Activated T-helper 17 cell treated with anti-CD3 and anti-CD28 coated beads, Interleukin-2, amount 50 U/mL, for 72 hours (primary cell): ENCODE data around the gene SLC22A17. TPM values are rescaled to one million over a fixed set of nuclear protein-coding genes. Genes with fewer than 3 reads are reported as not detected.
A peak's percentile ranks its signal among the peaks of the same experiment; 100 is the strongest.

Experiments used
- ATAC-seq: fragments of 150-1000 bp; cut with Tn5 transposase; replicated peaks from 2 replicates; pipeline ENCODE4 v1.10.0; 2021; ENCODE audit warnings: mild to moderate bottlenecking, moderate library complexity
- H3K27ac Mint-ChIP-seq: one replicate; pipeline ENCODE4 v1.8.0; 2022; ENCODE audit warnings: mixed read lengths
- H3K27me3 Mint-ChIP-seq: one replicate; pipeline ENCODE4 v1.8.0; 2022; ENCODE audit warnings: mixed read lengths
- H3K36me3 Mint-ChIP-seq: one replicate; pipeline ENCODE4 v1.8.0; 2022; ENCODE audit warnings: low read depth, mild to moderate bottlenecking, mixed read lengths
- H3K4me1 Mint-ChIP-seq: one replicate; pipeline ENCODE4 v1.8.0; 2022; ENCODE audit warnings: mixed read lengths
- H3K4me3 Mint-ChIP-seq: one replicate; pipeline ENCODE4 v1.8.0; 2022; ENCODE audit warnings: mild to moderate bottlenecking, mixed read lengths
- H3K9me3 Mint-ChIP-seq: one replicate; pipeline ENCODE4 v1.8.0; 2022; ENCODE audit warnings: mixed read lengths
- total RNA-seq, 2 donors: library from RNA; stranded (reverse); gene quantifications; one replicate each; pipeline ENCODE4 v1.2.3, GENCODE V29; 2022

Gene SLC22A17
- total RNA-seq, 2 donors from 2014 or later: 2.2 to 3.0 TPM

DNA sequence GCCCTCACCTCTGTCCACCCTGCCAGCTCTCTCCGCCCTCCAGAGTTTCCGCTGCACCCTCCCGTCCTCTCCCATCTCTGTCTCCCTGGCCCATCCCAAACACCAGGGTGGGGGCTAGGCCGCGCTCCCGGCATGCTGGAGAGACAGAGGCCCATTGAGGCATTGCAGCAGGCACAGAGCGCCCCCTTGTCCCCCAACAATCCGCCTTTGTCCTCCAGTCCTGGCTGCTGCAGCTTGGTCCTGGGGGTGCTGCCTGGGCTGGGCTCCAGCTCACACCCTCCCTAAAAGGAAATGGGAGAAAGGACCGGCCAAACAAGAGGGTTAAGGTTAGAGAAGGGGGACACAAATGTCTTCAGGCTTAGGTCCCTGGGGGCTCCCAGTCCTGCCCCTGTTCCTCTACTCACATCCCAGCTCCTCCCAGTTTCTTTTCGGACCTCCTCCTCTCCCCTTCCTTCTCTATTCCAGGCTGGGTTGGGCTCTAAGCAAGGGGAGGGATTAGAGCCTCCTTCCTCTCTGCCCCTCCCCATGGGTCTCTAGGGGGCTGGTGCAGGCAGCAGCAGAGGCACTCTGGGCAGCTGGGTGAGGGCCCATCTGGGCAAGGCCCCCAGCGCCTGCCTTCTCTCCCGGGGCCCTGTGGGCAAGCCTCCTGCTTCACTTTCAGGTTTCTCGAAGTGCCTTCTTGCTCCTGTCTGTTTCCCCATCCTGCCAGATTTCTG lies 24.0 kb upstream of the SLC22A17 start, which contains the start of gene CMTM5:
TSS of gene CMTM5 (plus strand) at position 565 of the 716 bp plus-strand sequence. CDS start 206 bp downstream, outside the sequence.
- Mint-ChIP-seq H3K4me1 (no peaks in the 10 kb centered on the region), H3K9me3 (no peaks in the 10 kb centered on the region), H3K27ac (no peak within 1 kb of the TSS), H3K4me3 (no peak within 1 kb of the TSS), H3K27me3 (peaks cover 8% of the 10 kb centered on the region), H3K36me3 (no peaks in the 10 kb centered on the region)
- no peak for ATAC-seq

DNA sequence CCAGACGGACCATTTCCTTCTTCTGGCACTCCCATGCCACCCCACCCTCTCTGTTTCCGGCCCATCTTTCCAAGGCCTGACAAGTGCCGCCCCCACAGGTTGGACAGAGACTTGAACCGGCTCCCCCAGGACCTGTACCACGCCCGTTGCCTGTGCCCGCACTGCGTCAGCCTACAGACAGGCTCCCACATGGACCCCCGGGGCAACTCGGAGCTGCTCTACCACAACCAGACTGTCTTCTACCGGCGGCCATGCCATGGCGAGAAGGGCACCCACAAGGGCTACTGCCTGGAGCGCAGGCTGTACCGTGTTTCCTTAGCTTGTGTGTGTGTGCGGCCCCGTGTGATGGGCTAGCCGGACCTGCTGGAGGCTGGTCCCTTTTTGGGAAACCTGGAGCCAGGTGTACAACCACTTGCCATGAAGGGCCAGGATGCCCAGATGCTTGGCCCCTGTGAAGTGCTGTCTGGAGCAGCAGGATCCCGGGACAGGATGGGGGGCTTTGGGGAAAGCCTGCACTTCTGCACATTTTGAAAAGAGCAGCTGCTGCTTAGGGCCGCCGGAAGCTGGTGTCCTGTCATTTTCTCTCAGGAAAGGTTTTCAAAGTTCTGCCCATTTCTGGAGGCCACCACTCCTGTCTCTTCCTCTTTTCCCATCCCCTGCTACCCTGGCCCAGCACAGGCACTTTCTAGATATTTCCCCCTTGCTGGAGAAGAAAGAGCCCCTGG lies 23.0 kb upstream of the SLC22A17 start:
- Mint-ChIP-seq H3K9me3 (no peaks in the 10 kb centered on the region), H3K27me3 (peaks cover 4% of the 10 kb centered on the region), H3K36me3 (no peaks in the 10 kb centered on the region), H3K4me1 (no peaks in the 10 kb centered on the region), H3K4me3 (no peak overlapping the region), H3K27ac (no peak overlapping the region)
- no peak for ATAC-seq

DNA sequence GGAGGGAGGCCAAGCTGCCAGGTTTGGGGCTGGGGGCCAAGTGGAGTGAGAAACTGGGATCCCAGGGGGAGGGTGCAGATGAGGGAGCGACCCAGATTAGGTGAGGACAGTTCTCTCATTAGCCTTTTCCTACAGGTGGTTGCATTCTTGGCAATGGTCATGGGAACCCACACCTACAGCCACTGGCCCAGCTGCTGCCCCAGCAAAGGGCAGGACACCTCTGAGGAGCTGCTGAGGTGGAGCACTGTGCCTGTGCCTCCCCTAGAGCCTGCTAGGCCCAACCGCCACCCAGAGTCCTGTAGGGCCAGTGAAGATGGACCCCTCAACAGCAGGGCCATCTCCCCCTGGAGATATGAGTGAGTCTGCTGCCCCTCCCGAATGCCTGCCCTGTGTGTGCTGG lies 20.4 kb upstream of the SLC22A17 start:
- no peak overlapping the region for H3K4me3 Mint-ChIP-seq
- no peaks in the 10 kb centered on the region for H3K9me3 Mint-ChIP-seq
- H3K4me1 Mint-ChIP-seq: no peaks in the 10 kb centered on the region
- no peaks in the 10 kb centered on the region for H3K36me3 Mint-ChIP-seq
- peaks cover 9% of the 10 kb centered on the region for H3K27me3 Mint-ChIP-seq
- ATAC-seq: no peak
- no peak overlapping the region for H3K27ac Mint-ChIP-seq

DNA sequence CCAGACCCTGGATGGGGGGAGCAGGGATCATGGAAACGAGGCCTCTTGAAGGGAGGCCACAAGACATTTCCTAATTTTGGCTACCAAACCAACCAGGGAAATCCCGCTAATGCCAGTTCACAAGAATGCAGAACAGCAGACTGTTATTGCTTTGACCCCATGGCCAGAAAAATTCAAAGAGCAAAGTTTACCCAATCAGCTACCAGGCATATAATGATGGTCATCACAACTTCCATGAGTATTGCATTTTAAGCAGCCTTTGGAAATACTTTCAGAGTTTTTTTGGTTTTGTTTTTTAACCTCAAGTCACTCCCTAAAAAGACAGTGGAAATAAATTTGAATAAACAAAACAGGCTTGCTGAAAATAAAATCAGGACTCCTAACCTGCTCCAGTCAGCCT lies 19.8 kb upstream of the SLC22A17 start, which contains the start of gene IL25:
TSS of gene IL25 (plus strand) at position 301 of the 400 bp plus-strand sequence.
- Mint-ChIP-seq H3K27ac (no peak within 1 kb of the TSS), H3K4me1 (no peaks in the 10 kb centered on the region), H3K36me3 (no peaks in the 10 kb centered on the region), H3K9me3 (no peaks in the 10 kb centered on the region), H3K4me3 (no peak within 1 kb of the TSS), H3K27me3 (peaks cover 13% of the 10 kb centered on the region)
- ATAC-seq: no peak

DNA sequence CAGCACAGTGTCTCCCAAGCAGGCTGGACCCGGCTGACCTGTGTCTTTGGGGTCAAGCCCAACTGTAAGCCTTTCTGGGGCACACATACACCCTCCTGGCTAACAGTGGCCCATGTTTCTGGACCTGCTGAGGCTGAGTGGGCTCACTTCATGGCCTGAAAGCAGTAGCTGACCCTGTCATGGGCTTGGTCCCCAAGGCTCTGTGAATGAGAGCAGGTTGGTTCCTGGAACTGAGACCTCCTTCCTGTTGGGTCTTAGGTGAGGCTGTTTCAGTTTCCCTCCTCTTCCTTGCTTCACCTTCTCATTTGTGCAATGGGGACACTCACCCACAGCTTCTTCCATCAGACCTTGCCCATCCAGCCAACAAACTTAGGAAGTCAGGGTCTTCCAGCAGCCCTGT lies 19.2 kb upstream of the SLC22A17 start:
- no peak for ATAC-seq

DNA sequence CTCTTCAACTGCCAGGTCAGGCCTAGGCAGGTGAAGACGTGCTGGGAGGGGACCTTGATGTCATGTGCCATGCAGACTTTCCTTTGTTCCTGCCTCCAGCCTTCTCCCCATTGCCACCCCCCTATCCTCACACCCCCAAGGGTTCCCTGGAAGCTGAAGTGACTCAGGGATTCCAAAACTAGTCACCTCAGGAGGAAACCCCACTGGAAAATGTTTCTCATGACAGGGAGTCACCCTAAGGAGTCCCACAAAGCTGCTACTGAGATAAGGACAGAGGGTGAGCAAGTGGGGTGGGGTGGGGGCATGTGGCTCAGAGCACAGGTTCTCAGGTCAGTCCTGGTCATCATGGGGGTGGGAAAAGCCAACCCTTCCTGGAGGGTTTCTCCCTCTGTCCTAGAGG lies 17.5 kb upstream of the SLC22A17 start:
- Mint-ChIP-seq H3K4me1 (no peaks in the 10 kb centered on the region), H3K27me3 (peaks cover 21% of the 10 kb centered on the region), H3K36me3 (no peaks in the 10 kb centered on the region), H3K4me3 (no peak overlapping the region), H3K27ac (no peak overlapping the region), H3K9me3 (no peaks in the 10 kb centered on the region)
- no peak for ATAC-seq

More for the DNA sequence above, 19.2 kb upstream of the SLC22A17 start:
- H3K4me3 Mint-ChIP-seq: no peak overlapping the region
- H3K4me1 Mint-ChIP-seq: no peaks in the 10 kb centered on the region
- H3K27me3 Mint-ChIP-seq: peaks cover 16% of the 10 kb centered on the region
- H3K36me3 Mint-ChIP-seq: no peaks in the 10 kb centered on the region
- no peak overlapping the region for H3K27ac Mint-ChIP-seq
- no peaks in the 10 kb centered on the region for H3K9me3 Mint-ChIP-seq

DNA sequence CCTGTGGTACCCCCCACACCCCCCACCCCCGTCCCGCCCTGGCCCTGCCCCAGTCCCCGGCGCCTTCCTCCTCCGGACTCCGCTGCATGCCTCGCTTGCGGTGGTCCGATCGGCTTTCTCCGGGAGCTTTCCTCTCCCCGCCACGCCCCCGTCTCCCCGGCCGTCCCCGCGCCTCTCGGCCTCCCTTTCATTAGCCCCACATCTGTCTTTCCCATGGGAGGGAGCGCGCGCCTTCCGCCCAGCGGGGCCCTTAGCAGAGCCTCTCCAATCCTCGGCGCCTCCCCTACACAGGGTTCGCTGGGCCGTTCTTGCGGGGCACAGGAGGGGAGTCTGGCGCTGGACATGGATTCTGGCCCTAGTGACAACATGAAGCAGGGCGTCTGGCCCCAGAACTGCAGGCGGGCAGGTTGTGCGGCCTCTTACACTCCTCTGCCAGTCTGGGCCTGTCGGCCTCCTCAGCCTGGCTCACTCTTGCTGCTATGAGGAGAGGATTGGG lies 13.8 kb upstream of the SLC22A17 start:
- no peak overlapping the region for H3K27ac Mint-ChIP-seq
- no peaks in the 10 kb centered on the region for H3K9me3 Mint-ChIP-seq
- no peak for ATAC-seq
- no peak overlapping the region for H3K4me3 Mint-ChIP-seq
- peaks cover 29% of the 10 kb centered on the region for H3K27me3 Mint-ChIP-seq
- no peaks in the 10 kb centered on the region for H3K36me3 Mint-ChIP-seq
- no peaks in the 10 kb centered on the region for H3K4me1 Mint-ChIP-seq

DNA sequence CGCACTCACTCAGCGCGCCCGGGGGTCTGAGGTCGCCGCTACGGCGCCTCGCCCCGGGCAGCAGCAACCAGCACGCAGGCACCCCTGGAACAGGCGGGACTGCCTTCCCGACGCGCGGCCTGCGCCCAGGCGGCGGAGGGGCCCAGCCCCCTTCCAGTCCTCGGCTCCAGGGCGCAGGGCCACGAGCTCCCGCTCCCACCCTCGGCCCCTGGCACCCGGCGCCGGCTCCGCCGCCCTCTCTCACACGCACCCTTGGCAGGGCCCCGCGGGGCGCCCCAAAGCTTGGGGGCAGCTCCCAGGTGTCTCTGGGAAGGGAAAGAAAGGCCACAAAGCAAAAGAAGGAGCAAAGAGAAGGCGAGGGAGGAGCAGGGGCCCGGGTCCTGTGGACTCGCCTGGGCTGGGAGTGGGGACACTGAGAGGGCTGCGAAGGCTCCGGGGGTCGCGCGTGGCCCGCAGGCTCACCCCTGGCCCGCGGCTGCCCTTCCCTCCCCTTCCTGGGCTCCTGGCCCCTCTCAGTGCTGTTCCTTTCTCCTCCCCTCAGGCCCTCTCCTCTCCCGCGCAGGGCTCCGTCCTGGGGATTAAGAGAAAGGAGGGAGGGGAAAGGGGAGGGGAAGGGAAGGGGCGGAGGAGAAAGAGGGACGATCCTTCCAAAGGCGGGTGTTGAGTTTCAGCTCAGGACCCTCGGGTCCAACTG lies 13.2 kb upstream of the SLC22A17 start:
- Mint-ChIP-seq H3K27me3 (peaks cover 31% of the 10 kb centered on the region), H3K4me1 (no peaks in the 10 kb centered on the region), H3K27ac (no peak overlapping the region), H3K4me3 (no peak overlapping the region), H3K36me3 (no peaks in the 10 kb centered on the region), H3K9me3 (no peaks in the 10 kb centered on the region)
- ATAC-seq: no peak

DNA sequence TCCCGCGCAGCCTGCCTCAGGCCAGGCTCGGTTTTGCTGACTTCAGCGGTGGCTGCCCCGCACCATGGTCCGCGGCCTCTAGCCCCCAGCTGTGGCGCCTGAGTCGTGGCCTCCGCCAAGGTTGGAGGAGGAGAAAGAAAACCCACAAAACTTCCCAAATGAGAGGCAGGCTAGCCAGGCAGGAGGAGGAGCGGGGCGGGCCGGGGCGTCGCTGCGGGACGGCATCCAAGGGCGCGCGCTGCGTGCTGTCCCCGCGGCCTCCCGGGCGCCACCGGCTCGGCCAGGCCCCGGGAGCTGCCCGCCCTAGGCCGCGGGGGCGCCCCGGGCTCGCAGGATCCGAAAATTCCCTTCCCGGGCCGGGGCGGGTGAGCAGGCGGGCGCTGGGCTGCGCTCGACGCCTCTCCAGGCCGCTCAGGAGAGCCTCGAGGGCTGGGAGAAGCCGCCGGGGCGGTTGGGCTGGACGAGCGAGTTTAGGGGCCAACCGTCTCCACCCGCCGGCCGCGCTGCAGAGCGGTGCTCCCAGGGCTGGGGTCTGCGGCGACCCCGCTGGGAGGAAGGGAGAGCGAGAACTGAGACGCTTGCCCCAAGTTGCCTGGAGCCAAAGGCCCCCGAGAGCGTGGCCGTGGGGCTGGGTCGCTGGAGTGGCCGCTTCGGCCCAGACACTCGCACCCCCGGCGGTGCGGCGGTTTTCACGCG lies 12.5 kb upstream of the SLC22A17 start, which contains the start of gene EFS:
TSS of gene EFS (minus strand) at position 137 of the 696 bp plus-strand sequence. CDS start 147 bp downstream, outside the sequence.
- H3K27ac Mint-ChIP-seq: no peak within 1 kb of the TSS
- H3K4me3 Mint-ChIP-seq: peak within 1 kb of the TSS; percentile 27
- no peaks in the 10 kb centered on the region for H3K4me1 Mint-ChIP-seq
- peaks cover 33% of the 10 kb centered on the region for H3K27me3 Mint-ChIP-seq
- no peaks in the 10 kb centered on the region for H3K9me3 Mint-ChIP-seq
- ATAC-seq: no peak
- no peaks in the 10 kb centered on the region for H3K36me3 Mint-ChIP-seq

DNA sequence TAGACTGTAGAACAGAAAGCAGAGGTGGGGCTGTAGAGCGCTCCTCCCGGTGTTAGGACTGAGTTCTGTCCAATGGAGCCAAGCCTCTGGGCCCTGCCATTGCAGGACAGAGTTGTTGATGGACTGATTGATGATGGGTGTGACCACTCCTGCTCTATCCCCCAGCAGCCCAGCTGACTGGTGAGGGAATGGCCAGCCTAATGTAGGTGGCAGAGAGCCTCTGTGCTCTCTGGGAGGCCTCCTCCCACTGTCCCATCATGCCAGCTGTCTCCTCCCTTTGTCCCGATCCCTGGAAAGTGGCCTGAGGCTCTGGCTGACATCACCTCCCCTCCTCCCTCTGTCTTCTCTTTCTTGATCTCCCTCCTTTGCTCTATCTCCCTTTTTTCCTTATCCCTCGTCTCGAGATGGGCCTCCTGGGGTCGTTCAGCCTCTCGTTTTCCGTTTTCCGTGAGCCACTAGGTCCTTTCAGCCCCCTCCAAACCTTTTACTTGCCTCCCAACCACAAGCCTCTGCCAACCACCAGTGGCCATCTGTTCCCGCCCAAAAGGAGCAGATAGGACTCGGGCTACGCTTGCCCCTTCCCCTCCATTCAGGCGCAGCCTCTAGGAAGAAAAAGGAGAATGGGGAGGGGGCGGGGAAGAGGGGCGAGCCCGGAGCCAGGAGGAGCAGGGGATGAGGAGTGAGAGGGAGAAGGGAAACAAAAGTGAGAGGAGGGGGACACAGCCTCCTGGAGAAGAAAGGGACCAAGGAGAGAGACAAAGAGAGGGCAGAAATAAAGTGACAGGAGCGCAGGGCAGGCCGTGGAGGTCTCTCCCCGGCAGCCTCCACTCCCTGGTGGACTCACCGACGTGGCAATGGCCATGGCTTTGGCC lies 11.7 kb upstream of the SLC22A17 start:
- peak overlapping the region; percentile 27 for H3K4me3 Mint-ChIP-seq
- no peaks in the 10 kb centered on the region for H3K36me3 Mint-ChIP-seq
- H3K27me3 Mint-ChIP-seq: peaks cover 36% of the 10 kb centered on the region
- no peak overlapping the region for H3K27ac Mint-ChIP-seq
- no peaks in the 10 kb centered on the region for H3K9me3 Mint-ChIP-seq
- no peaks in the 10 kb centered on the region for H3K4me1 Mint-ChIP-seq
- ATAC-seq: no peak

DNA sequence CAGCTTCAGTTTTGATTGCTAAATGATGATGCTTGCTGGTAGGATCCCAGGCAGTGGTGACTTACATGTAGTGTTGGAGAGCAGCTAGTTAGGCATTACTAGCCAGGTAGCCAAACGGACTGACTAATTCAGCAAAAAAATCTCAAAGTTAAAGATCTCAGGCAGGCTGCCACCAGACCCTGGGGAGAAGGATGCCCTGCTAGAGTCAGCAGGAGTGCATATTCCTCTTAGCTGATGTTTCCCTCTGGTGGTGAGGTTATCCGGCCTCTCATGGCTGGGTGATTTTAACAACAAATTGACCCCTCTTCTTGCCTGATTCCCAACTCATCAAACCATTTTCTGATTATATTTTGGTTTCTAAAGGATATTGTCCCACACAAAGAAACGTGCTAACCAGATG lies 9.5 kb upstream of the SLC22A17 start:
- H3K4me1 Mint-ChIP-seq: no peaks in the 10 kb centered on the region
- H3K36me3 Mint-ChIP-seq: no peaks in the 10 kb centered on the region
- no peaks in the 10 kb centered on the region for H3K9me3 Mint-ChIP-seq
- H3K27ac Mint-ChIP-seq: no peak overlapping the region
- ATAC-seq: no peak
- peaks cover 23% of the 10 kb centered on the region for H3K27me3 Mint-ChIP-seq
- no peak overlapping the region for H3K4me3 Mint-ChIP-seq

DNA sequence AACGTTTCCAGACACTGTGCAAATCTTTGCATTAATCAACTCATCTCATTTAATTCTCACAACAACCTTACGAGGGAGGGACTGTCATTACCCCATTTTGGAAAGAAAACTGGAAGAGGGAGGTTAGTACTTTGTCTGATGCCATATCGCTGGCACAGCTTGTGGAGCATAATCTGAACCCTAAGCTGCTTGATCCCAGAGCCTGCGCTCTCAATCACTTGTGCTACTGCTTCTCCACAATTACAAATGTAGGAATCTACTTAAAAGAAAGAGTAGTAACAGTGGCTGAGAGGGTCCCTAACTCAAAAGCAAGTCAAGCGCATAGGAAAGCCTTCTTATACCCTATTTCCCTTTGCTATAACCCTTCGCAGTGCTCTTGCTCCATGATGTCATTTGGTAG lies 9.1 kb upstream of the SLC22A17 start:
- H3K4me1 Mint-ChIP-seq: no peaks in the 10 kb centered on the region
- H3K36me3 Mint-ChIP-seq: no peaks in the 10 kb centered on the region
- ATAC-seq: no peak
- no peaks in the 10 kb centered on the region for H3K9me3 Mint-ChIP-seq
- no peak overlapping the region for H3K27ac Mint-ChIP-seq
- no peak overlapping the region for H3K4me3 Mint-ChIP-seq
- H3K27me3 Mint-ChIP-seq: peaks cover 19% of the 10 kb centered on the region

DNA sequence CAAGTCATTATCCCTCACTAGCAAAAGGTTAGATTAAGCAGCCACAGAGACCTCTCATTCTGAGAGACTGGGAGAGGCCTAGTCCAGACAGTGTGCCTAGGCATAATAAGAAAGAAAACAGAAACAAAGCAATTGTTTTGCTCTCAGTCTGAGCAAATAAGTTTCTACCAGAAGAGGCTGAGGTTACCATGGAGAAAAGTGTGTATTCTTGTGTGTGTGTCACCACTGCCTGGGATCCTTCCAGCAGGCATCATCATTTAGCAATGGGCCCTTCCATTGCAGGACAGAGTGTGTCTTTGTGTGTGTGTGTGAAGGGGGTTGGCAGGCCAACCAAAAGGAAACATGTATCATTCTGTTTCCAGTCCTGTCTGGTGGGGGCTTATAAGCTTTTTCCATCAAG lies 8.6 kb upstream of the SLC22A17 start:
- Mint-ChIP-seq H3K36me3 (no peaks in the 10 kb centered on the region), H3K27me3 (peaks cover 15% of the 10 kb centered on the region), H3K27ac (peak overlapping the region; percentile 39), H3K9me3 (no peaks in the 10 kb centered on the region), H3K4me3 (no peak overlapping the region), H3K4me1 (no peaks in the 10 kb centered on the region)
- peak; percentile 71 for ATAC-seq
